Skin epidermis (tissue), 12 donors: Measurements from ENCODE around the gene CCL4.
A peak's percentile ranks its signal among the peaks of the same experiment; 100 is the strongest.
"Not testable (repeated sequence)": the region's sequence is repeated elsewhere in the genome, so short reads cannot be mapped to it uniquely, and the experiment has no call there.

Experiments used
- H3K27ac ChIP-seq, 21 experiments: fragments of 200-600 bp; sonication (generic) in 11 of 21; one replicate each; pipeline ENCODE4 v1.5.0; 2020; ENCODE audit warnings: mild to moderate bottlenecking in 3 of 21, inconsistent platforms in 2 of 21, moderate library complexity in 2 of 21
- H3K4me3 ChIP-seq, 7 experiments: fragments of 200-600 bp; sonication (generic) in 2 of 7; one replicate each; pipeline ENCODE4 v1.5.0; 2020; ENCODE audit warnings: inconsistent platforms in 2 of 7, mild to moderate bottlenecking in 2 of 7, moderate library complexity in 1 of 7

CCL4 gene

DNA sequence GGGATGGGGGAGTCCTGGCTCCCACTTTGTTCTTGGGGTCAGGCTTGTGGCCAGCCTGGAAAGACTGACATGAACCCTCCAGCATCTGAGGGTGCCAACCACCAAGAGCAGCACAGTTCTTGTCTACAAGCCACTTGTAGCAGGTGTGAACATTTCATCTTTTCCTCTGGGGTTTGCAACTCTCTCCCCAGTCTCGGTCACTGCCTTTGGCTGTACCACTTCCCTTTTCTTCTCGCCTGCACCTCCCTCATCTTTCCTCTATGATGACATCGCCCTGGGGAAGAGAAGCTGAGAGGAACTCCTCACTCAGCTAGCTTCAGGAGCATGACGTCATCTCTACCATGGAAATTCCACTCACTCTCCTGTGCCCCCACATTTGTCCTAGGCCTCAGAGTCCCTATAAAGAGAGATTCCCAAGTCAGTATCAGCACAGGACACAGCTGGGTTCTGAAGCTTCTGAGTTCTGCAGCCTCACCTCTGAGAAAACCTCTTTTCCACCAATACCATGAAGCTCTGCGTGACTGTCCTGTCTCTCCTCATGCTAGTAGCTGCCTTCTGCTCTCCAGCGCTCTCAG lies at the start of gene CCL4:
CCL4 (plus strand) TSS at position 427 of the 575 bp plus-strand sequence; CDS start at position 506, 79 bp downstream.
- peak within 1 kb of the TSS in 1 of 7 experiments; percentile 10 for H3K4me3 ChIP-seq
- H3K27ac ChIP-seq, result peak within 1 kb of the TSS in 6 of 21 experiments; percentile 4 to 78 (median 54)

DNA sequence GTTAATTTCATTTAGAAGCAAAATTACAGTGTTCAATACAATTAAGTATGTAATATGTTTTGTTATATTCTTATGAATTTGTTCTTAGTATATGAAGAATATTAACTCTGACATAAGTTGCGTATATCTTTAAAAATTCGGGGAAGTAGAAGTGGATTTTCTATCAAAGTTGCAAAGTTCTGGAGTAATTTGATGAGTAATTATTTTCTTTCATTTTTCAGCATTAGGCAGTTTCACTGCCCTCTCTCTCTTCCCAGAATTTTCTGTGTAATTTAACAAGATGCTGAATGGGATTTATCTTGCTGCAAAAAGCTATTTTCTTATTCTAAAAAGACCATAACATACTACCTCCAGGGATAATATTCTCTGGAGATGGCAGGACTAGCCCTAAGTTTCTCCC lies 48.5 kb upstream of the CCL4 start:
- no peak overlapping the region for H3K4me3 ChIP-seq
- H3K27ac ChIP-seq, result no peak overlapping the region

- Histone ChIP-seq H3K27ac (peak overlapping the region in 1 of 21 experiments; percentile 9), H3K4me3 (no peak overlapping the region)
These were observed 47.6 kb upstream of the CCL4 start for GRCh38 chr17:36055921-36056520.

DNA sequence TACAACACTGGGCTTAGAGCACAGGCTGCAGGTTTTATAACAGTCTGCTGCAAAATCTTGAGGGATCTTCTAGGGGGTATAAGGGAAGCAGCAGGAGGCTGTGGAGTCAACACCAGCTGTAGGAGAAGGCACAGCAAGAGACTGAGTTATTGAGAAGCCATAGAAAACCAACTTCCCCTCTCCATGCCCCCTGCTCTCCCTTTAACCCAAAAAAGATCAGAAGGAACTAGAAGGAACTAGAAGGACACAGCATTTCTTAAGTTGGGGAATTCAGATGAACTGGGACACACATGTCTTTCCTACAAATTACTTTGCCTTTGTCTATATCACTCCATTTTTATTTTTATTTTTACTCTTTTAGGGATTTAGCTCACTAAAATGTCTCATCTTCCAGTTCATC lies 45.7 kb upstream of the CCL4 start:
- no peak overlapping the region for H3K4me3 ChIP-seq
- H3K27ac ChIP-seq, result no peak overlapping the region

DNA sequence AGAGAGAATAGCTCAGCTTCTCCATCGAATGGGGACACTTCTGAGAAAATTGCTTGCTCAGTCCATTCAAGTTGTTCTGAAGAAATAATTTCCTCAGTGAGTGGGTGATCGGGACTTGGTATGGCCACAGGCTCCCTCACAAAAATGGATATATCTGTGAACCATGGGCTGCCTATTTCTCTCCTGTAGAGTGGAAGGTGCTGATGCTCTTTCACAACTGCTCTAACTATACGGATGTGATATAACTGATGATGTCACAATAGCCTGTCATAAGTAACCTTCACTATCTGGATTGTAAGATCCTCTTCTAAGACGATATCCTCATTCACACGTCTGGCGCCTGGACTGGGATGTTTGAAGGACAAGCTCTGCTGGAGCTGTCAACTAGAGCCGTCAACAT lies 44.2 kb upstream of the CCL4 start:
- H3K27ac ChIP-seq, result no peak overlapping the region

DNA sequence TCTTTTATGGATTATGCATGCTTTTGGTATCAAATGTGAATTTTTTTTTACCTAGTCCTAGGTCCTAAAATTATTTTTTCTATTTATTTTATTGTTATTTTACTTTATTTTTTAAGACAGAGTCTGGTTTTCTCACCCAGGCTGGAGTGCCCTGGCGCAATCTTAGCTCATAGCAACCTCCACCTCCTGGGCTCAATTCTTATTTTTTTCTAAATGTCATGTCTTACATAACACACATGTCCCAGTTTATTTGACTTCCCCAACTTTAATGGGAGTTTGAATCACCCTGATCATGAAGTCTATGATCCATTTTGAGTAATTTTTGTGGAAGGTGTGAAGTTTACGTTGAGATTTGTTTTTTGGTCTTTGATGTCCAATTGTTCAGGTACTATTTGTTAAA lies 42.8 kb upstream of the CCL4 start:
- H3K27ac ChIP-seq, result no peak overlapping the region
- no peak overlapping the region for H3K4me3 ChIP-seq

More for the DNA sequence above, 44.2 kb upstream of the CCL4 start:
- H3K4me3 ChIP-seq, result no peak overlapping the region

- Histone ChIP-seq H3K4me3 (no peak within 1 kb of the TSS), H3K27ac (peak within 1 kb of the TSS in 1 of 21 experiments; percentile 55)
These were observed 39.7 kb upstream of the CCL4 start, which contains the start of gene CCL18 for GRCh38 chr17:36063786-36064541. Gene CCL18 (plus strand): TSS chr17:36064272. CDS start chr17:36064343, 71 bp downstream.

GRCh38 chr17:36066365-36066985 lies 37.2 kb upstream of the CCL4 start:
- H3K27ac ChIP-seq, result peak overlapping the region in 5 of 21 experiments; percentile 14 to 72 (median 55)

DNA sequence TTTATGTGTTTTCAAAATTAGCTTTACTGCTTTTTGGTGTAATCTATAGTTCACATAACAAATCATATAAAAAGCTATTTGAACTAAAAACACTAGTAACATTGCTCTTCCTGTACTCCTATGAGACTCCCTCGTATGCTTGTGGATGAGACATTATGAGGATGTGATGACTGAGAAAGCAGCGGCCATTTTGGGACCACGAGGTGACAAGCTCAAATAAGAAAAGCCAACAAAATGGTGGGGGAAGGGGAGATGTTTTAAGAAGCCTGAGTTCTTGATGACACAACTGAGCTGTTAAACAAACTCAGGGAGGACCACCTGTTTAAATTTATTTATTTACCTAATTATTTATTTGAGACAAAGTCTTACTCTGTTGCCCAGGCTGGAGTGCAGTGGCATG lies 35.1 kb upstream of the CCL4 start:
- H3K27ac ChIP-seq, result peak overlapping the region in 2 of 21 experiments; percentile 26 to 60
- no peak overlapping the region for H3K4me3 ChIP-seq

More at GRCh38 chr17:36066365-36066985, 37.2 kb upstream of the CCL4 start:
- no peak overlapping the region for H3K4me3 ChIP-seq

GRCh38 chr17:36069136-36069535 lies 34.5 kb upstream of the CCL4 start:
- Histone ChIP-seq H3K4me3 (no peak overlapping the region), H3K27ac (peak overlapping the region in 1 of 21 experiments; percentile 26)

GRCh38 chr17:36070427-36070826 lies 33.2 kb upstream of the CCL4 start:
- Histone ChIP-seq H3K4me3 (no peak overlapping the region), H3K27ac (peak overlapping the region in 1 of 21 experiments; percentile 45)

GRCh38 chr17:36071751-36072150 lies 31.9 kb upstream of the CCL4 start:
- Histone ChIP-seq H3K27ac (peak overlapping the region in 1 of 21 experiments; percentile 18), H3K4me3 (no peak overlapping the region)

DNA sequence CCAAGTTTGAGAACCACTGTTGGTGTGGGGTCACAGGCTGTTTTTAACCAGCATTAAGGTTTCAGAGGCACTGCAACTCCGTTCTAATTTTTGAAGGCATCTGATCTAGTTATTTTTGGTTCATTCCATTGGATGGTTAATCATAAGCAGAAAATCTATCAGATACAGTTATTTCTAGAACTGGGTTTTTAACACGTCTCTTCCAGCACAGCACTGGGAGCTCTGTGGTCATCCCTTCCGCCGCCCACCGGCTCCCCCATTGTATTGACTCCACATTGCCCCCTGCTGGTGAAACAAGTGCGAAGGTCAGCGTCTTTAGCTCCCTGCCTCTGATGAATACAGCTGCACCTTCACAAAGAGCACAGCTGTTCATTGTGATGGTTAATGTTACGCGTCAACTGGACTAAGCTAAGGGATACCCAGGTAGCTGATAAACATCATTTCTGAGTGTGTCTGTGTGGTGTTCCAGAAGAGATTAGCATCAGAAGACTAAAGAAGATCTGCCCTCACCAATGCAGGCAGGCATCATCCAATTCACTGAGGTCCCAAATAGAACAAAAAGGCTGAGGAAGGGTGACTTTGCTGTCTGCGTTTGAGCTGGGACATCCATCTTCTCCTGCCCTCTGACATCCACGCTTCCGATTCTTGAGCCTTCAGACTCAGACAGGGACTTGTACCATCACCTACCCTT lies 31.1 kb upstream of the CCL4 start:
- H3K4me3 ChIP-seq, result no peak overlapping the region
- peak overlapping the region in 1 of 21 experiments; percentile 43 for H3K27ac ChIP-seq

DNA sequence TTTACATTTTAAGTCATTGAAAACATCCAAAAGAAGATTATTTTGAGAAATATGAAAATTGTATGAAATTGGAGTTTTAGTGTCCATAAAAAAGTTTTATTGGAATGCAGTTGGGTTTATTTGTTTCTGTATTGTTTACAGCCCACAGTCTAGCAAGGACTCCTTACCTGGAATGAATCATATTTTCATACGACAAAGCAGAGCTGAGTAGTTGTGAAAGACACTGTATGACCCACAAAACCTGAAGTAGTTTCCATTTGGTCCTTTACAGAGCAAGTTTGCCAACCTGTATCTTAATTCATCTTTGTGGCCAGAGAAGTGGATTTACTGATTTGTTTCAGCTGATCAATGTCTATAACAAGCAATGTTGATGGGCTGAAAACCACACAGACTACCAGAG lies 29.3 kb upstream of the CCL4 start:
- peak overlapping the region in 2 of 21 experiments; percentile 33 to 62 for H3K27ac ChIP-seq
- H3K4me3 ChIP-seq, result no peak overlapping the region

- peak overlapping the region in 9 of 21 experiments; percentile 5 to 84 (median 33) for H3K27ac ChIP-seq
- H3K4me3 ChIP-seq, result not testable (repeated sequence)
These were observed 21.8 kb upstream of the CCL4 start for GRCh38 chr17:36081681-36082471.

GRCh38 chr17:36082482-36083120 lies 21.0 kb upstream of the CCL4 start:
- H3K27ac ChIP-seq, result peak overlapping the region in 10 of 21 experiments; percentile 3 to 84 (median 28)
- H3K4me3 ChIP-seq, result not testable (repeated sequence)

DNA sequence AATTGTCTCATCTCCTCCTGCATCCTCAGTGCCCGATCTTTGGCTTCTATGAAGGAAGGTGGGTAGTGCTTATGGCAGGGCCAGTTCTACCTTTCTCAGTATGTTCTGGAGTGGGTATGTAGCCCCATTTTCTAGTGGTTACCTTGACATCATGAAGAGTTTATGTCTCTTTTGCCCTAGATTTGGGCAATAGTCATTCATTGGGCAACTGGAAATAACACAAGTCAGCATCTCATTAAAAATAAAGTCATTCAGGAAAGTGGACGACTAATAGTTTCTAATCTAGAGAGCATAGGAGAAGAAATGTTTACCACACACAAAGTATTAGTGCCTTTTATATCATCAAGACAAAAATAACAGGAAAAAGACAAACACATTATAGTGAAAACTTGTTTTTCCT lies 19.9 kb upstream of the CCL4 start:
- H3K4me3 ChIP-seq, result not testable (repeated sequence)
- peak overlapping the region in 2 of 21 experiments; percentile 24 to 84 for H3K27ac ChIP-seq

DNA sequence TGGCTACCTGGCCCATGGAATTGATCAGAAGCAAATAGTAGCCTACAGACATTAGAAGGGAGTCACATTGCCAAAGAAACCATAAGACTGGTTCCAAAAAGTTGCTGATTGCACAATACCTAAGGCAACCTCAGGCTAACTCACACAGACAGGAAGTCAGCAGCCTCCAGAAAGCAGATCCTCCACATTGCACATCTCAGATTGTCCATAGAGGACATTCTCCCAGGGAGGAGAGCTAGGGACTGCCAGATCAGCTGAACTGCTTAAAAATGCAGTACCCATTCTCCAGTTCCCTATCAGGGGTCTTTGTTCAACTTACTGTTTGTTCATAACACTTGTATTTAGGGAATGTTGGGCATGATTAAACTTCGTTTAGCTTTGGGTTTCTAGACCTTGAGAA lies 17.9 kb upstream of the CCL4 start:
- H3K4me3 ChIP-seq, result no peak overlapping the region
- H3K27ac ChIP-seq, result peak overlapping the region in 2 of 21 experiments; percentile 21 to 52
